ENCODE measurements around the gene CNOT6.

CNOT6 gene

DNA sequence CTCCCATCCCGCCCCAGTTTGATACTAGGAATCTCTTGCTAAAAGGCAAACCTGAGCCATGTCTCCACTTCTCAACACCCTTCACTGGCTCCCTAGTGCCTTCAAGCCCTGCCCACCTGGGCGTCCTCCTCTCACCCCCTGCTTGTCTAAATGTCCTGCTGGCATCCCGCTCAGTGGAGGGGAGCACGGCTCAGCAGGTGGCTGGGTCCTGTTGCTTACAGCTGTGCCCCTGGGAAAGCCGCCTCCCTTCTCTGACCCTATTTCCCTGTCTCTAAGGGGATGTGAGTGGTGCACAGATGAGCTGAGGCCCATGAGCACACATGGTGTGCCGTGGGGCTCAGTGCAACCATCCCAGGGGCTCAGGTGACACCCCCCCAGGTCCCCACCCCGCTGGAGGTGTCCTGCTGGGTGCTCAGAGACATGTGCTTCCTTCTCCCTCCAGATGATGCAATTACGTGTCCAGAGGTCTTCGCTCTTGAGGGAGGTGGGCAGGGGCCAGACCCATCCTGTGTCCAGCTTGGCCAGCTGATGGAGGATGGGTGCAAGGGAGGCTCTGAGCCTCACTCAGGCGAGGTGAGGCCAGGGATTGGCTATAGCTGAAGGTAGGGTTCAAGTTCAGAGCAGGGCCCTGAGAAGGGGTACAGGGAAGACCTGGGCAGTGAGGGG is 131.1 kb downstream of the CNOT6 start:
- no peak for DNase-seq

DNA sequence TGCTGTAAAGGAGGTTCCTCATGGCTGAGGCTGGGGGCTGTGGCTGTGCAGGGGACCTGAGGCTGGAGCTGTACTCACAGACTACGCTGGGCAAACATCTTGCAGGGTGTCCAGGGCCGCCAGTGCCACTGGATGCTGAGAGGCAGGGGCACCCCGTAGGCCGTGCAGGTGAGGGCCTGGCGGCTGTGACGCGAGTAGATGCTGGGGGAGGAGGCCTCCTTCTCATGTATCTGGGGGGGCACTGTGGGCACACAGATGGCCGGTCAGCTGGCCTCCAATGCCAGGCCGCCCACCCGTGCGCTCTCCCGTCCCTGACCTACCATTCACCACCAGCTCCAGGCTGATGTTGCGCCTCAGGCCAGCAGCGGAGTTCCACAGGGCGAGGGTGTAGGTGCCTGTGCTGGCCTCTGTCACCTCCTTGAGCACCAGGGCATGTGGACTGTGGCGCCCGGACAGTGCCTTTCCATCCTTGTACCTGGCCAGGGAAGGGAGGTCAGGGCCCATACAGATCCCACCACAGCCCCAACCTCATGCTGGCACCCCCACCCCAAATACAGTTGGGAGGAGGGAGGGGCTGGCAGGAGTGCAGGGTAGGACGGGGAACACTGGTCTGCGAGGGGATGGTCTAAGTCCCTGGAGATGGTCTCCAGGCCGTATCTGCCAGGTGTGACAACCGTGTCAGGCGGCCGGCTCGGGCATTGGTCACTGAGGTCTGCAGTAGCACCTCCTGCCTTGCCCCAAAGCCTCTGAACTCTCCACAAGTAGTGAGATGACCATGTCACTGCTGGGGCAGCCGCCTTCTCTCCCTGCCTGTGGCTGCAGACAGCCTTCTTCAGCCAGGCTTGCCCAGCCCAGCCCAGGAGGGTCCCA is 131.8 kb downstream of the CNOT6 start:
- no peak for DNase-seq

DNA sequence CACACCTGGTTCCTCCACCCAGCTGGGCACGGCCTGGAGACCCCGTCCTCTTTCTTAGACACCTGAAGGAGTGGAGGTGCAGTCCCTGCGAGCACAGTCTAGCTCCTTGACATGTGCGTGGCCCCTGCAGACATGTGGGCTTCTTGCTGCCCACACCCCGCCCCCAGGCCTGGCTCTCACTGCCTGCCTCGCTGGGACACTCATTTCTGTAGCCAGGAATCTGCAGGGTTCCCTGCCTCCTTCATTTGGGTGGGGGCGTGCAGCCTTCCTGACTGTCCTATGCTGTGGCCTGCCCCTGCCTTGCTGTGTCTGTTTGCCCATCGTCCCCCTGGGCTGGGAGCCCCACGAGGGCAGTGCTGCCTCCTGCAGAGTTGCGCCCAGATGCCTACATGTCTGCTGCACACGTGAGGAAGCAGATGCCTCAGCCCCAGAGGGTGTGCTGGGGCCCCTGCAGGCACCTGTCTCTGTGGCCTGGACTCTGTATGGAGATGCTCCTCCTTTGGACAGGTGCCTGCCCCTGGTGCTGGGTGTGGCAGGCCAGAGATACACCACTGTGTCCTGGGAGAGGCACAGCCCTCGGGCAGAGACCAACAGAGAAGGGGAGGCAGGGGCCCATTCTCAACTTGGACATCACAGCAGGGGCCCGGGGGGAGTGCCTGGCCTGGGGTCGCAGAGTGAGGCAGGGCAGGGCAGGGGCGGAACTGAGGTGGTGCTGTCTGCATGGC is 132.6 kb downstream of the CNOT6 start:
- DNase-seq: no peak

DNA sequence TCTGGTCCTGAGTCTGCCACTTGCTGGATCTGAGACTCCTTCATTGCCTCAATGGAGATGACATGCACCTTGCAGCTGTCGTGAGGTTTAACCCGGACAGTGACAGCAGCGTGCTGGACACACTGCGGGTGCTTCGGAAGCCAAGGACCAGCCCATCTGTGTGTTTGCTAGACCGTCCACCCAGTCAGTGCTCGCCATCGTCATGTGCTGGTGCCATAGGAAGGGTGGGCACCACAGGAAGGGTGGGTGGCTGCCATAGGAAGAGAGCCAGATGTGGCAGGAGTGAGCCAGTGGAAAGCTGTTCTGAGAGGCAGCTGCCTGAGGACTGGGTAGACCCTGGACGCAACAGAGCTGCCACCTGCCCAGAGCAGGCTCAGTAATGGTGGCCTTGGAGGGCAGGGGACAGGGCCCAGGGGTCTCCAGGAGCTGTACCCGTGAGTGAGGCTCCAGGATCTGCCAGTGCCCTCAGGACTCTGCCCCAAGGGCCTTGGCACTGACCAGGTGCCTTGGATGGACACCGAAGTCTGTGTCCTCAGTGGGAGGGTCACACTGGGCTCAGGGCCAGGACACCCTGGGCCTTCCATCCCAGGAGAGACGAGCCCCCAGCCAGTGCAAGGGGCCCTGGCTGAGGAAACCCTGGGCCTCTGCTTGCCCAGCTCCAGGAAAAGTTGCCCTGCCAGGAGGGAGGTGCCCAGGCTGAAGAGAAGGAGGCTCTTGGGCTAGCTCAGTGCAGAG is 133.4 kb downstream of the CNOT6 start:
- DNase-seq: no peak
